SK-N-SH treated with all-trans-retinoic acid at 6 μM for 48 hours (cell line): Measurements from ENCODE around the gene RABEPK.

Experiments used
- GLIS3 ChIP-seq: fragments of 250-450 bp; sonication (Bioruptor Pico); IDR thresholded peaks from 2 replicates; pipeline ENCODE4 v1.5.0; 2020; ENCODE audit warnings: mild to moderate bottlenecking, moderate library complexity
- OSR1 ChIP-seq: fragments of 250-450 bp; sonication (Bioruptor Pico); IDR thresholded peaks from 2 replicates; pipeline ENCODE4 v1.8.0; 2022; ENCODE audit warnings: moderate library complexity, mild to moderate bottlenecking, inconsistent platforms

GRCh38 chr9:125151730-125152129 is 48.6 kb upstream of the RABEPK start:
- TF ChIP-seq GLIS3 (CRISPR knock-in tag) (no peak), OSR1 (CRISPR knock-in tag) (no peak)
